Left forelimb (tissue), 1 donor: ENCODE results near the gene LHPP.
"Not testable (repeated sequence)": the region's sequence is repeated elsewhere in the genome, so short reads cannot be mapped to it uniquely, and the experiment has no call there.

Source experiments
- DNase-seq: peaks from one replicate; pipeline ENCODE4 v3.0.0-alpha.2; 2018; ENCODE audit warnings: low spot score

LHPP gene

GRCh38 chr10:124461642-124462347 lies at the start of gene LHPP:
TSS of gene LHPP (plus strand) at chr10:124461823. CDS start at chr10:124461863, 40 bp downstream.
- DNase-seq = peak; percentile 93

DNA sequence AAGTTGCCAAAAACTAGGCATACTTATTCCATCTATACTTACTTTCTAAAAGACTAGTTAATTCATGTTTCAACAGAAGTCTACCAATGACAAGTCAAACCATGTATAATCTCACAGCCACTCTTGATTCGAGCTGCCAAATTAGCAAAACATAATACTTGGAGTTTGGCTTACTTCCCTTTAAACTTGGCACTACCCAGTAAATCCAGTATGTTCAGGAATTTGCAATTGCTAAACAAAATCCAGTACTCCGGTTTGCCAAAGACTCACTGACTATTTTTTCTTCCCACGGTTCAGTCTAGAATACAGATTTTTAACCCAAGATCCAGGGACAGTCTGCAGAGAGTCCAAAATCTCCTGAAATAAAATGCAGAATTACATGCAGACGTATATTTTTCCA lies 47.5 kb upstream of the LHPP start:
- no peak for DNase-seq

DNA sequence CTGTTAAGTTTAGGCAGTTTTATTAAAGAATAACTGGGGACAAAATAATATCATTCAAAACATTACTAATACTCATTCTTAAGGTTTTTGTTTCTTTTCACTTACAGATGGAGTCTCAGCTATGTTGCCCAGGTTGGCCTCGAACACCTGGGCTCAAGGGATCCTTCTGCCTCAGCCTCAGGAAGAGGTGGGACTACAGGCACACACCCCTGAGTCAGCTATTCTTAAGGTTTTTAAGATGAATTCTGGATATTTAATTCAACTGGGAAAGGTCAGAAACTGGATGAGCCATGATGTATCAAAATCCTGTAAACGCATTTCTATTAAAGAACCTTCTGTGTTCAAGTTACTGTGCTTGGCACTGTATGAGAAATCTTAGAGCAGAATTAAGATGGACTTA lies 46.4 kb upstream of the LHPP start:
- no peak for DNase-seq

DNA sequence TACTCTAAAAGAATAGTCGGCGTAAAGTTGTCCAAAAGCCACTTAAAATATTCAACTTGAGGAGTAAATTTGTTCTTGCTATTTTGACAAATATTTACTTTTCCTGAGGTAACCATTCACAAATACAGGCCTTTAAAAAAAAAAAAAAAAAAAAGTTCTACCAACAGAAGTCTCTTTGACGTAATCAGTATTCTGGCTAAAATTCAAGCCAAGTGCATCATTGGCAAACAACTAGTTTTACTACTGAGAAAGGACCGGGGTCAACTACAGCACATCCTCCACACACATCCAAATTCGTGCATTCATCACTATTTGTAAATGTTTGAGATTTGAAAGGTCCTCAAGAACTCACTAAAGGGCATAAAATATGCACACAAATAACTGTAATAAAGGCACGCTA lies 44.9 kb upstream of the LHPP start:
- DNase-seq = no peak

DNA sequence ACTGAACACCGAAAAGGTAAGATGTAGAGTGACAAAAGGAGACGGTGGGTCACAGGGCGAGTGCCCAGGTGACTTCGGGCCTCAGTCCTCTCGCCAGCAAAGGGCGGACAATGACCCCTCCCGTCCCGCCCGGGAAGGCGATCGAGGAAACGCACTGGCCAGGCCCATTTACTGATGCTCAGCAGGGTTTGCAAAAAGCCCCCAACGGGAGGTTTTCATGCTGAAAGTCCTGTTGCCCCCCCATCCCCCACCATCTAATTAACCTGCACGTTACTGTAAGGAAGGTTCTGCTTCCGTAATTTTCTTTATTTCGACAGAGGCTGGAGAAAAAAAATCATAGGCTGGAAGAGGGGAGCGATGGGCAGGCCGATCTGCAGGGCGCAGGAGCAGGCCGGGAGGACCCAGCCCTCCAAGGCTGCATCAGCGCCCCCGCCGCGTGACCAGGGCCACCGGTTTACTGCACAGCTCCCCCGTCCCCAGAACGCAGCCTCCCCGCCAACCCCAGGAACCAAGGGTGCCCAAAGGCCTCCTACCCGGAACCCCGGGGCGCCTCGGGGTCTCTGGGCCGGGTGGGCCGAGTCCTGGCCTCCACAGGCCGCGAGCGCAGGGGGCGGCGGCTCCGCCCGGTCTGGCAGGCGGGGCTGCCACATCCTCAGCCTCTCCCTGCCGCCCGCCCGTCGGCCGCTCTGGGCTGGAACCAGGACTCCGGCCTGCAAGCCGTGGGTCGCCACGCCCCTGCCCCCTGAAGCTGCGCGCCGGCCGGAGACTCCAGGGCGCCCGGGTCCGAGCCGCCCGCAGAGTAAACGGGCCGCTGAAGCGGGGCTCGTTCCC lies 43.5 kb upstream of the LHPP start:
- DNase-seq = peak; percentile 83

- DNase-seq = peak; percentile 95
Observed at GRCh38 chr10:124418726-124419501, 42.7 kb upstream of the LHPP start, which contains the start of gene OAT. TSS of gene OAT (minus strand) at chr10:124418923. CDS start at chr10:124412171, 6,752 bp downstream.

- no peak for DNase-seq
Observed at GRCh38 chr10:124419635-124420034, 42.0 kb upstream of the LHPP start.

DNA sequence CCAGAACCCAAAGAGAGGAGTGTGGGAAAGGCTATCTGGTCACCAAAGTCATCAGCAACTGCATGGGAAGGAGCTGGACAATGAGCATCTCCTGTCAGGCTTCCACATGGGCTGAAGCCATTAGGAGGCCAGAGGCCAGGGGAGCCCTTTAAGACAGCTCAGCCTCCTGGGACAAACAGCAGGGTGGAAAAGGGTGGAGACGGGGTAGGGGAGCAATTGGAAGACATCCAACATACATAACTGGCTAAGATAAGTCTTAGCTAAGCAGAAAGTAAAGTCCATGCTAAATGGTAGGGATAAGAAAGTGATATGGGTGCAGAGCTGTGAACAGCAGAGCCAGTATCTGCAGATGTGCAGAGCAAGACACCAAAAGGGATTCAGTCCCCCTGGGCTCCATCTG lies 41.4 kb upstream of the LHPP start:
- no peak for DNase-seq

DNA sequence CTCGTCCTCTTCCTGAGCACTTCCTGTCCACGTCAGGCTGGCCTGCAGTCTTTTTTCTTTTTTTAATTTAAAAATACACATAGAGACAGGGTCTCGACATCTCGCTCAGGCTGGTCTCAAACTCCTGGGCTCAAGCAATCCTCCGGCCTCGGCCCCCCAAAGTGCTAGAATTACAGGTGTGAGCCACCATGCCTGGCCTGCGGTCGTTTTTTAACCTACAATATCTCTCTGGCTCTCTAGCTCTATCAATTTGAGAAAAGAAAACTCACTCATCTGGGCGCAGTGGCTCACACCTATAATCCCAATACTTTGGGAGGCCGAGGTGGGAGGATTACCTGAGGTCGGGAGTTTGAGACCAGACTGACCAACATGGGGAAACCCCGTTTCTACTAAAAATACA lies 38.9 kb upstream of the LHPP start:
- DNase-seq = no peak

DNA sequence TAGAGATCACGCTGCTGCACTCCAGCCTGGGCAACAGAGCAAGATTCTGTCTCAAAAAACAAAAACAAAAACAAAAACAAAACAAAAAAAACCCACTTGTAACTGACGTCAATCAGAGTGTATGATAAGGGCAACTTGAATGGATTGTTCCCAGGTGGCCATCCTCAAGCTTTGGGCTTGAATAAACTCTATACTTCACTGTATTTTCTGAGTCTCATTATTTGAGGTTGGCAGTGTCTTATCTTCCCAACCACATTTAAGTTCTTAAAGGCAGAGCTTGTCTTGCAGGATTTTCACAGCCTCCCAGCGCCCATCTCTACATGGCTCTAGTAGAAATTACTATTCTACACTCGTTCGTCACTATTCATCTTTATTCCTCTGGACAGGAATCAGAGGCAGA lies 37.8 kb upstream of the LHPP start:
- DNase-seq = no peak

DNA sequence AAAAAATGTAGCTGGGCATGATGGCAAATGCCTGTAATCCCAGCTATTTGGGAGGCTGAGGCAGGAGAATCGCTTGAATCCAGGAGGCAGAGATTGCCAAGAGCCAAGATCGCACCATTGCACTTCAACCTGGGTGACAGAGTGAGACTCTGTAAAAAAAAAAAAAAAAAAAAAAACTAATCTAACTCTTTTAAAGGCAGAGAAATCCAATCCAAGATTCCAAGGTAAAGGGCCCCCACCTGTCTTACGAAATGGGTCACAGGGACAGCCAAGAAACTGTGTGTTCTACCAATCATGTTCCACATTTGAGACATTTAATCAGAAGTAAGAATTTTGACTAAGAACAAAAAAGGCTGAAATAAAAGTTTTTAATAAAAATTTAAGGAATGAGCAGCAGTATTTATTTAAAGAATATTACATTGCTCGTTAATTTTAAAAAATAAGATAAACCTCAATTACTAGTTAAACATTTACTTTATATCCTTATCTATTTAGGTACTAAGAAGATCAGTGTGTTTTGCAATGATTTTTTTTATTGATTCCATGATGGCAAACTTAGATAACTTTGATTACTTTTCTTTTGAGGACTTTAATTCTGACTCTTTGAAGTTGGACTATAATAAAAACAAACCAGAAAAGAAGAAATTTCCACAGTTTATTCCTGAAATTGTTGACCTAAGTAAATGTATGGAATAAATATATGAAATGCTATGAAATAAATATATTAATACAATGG lies 36.2 kb upstream of the LHPP start:
- DNase-seq = no peak

GRCh38 chr10:124428207-124428777 lies 33.3 kb upstream of the LHPP start:
- no peak for DNase-seq

DNA sequence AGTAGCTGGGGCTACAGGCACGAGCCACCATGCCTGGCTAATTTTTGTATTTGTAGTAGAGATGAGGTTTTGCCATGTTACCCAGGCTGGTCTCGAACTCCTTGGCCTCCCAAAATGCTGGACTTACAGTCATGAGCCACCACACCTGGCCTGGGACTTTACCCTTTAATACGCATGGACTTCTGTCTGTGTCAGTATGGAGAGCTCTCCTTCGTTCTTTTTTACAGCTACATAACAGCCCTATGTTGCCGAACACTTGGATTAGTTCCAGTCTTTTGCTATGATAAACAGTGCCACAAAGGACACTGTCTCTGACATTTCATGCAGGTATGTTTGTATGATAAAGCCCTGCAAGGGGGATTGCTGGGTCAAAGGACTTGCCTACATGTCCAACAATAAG lies 32.0 kb upstream of the LHPP start:
- no peak for DNase-seq

DNA sequence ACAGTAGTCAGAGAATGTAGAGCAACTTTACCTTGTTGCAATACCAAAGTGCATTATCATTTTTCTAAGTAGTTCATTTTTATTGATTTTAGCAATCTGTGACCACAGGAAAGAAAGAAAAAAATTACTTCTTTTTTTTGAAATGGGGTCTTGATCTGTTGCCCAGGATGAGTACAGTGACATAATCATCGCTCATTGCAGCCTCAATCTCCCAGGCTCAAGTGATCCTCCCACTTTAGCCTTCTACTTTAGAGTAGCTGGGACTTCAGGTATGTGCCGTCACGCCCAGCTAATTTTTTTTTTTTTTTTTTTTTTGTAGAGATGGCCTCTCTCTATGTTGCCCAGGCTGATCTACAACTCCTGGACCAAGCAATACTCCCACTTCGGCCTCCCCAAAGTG lies 31.5 kb upstream of the LHPP start:
- no peak for DNase-seq

GRCh38 chr10:124433461-124433860 lies 28.2 kb upstream of the LHPP start:
- DNase-seq = no peak

DNA sequence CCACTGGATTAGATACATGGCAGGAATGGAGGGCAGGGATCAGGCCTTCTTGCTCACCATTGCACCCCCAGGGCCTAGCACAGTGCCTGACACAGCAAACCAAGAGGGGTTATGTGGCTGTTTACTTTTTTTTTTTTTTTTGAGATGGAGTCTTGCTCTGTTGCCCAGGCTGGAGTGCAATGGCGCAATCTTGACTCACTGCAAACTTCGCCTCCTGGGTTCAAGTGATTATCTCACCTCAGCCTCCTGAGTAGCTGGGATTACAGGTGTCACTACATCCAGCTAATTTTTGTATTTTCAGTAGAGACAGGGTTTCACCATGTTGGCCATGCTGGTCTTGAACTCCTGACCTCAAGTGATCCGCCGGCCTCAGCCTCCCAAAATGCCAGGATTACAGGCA lies 25.9 kb upstream of the LHPP start:
- DNase-seq = not testable (repeated sequence)

DNA sequence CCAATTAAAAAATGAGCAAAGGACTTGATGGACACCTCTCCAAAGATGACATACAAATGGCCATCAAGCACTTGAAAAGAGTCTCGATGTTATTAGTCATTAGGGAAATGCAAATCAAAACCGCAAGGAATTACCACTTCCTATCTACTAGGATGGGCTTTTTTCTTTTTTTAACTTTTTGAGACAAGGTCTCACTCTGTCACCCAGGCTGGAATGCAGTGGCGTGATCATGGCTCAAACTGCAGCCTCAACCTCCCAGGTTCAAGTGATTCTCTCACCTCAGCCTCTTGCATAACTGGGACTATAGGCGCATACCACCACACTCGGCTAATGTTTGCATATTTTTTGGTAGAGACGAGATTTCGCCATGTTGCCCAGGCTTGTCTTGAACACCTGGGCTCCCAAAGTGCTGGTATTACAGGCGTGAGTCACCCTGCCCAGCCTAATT lies 25.4 kb upstream of the LHPP start:
- no peak for DNase-seq

- DNase-seq = not testable (repeated sequence)
Observed at GRCh38 chr10:124441694-124442093, 19.9 kb upstream of the LHPP start.

DNA sequence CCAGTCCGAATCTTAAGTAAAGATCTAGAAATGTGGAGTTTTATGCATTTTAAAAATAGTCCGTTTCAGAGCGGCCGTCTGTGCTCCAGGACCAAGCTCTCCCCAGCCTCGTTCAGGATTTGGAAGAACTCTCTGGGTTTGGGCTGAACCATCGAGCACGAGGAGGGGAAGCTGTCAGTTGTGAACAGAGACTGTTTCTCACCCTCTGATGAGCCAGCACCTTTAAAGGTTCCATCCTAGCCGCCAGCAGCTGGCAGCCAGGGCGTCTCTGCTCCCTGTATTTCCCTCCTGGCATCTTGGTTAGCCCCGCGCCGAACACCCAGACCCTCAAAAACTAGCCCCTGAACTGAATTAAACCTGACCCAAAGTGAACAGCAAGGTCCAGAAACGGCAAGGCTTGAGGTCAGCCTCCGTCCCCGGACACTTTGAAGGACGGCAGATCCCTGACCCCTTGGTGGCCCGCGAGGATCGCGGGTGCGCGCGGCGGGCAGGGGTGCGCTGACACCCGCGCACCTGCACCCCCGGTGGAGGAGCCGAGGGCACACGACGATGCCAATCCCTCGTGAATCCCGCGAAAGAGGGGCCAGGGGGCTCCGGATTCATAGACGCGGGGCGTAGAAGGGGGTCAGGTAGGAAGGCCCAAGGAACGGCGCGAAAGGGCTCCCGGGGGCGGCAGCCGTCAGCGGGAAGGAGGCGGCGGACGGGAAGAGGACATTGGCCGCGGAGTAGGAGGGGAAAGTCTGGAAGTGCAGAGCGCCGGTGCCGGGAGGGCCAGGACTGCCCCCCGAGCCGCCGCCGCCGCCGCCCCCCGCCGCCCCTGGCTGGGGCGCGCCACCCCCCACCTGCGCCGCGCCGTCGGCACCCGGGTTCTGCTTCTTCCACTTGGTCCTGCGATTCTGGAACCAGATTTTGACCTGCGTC lies 14.5 kb upstream of the LHPP start:
- DNase-seq = no peak

DNA sequence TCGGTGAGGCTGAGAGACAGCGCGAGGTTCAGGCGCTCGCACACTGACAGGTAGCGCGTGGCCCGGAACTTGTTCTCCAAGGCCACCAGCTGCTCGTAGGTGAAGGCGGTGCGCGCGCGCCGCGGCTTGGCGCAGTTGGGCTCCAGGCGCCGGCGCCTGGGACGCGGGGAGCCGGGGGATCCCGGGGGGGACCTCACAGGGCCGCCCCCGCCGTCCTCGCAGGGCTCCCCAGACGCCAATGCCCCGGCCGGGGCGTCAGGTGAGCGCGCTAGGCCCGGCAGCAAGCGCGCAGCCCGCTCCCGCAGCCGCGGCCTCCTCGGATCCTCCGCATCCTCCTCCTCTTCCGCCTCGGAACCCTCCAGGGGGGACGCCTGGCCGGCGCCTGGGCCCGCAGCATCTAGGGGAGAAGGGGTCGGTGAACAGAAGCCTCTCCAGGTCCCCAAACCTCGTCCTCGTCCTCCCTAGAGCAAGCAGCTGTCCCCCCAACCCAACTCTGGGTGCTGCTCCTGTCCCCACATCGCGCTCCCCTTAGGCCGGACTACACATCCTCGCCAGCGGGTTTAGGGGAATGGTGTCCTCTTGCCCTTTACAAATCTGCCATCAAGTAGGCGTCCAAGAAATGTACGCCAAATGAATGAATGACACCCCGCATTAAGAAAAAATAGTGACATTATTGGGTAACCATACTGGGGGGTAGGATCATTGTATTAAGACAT lies 13.7 kb upstream of the LHPP start:
- no peak for DNase-seq
